Stimulated activated CD4-positive, alpha-beta T cell treated with anti-CD3 and anti-CD28 coated beads, Interleukin-1b, Interleukin-23, amount 100 ng/mL, for 4 hours (primary cell): ENCODE measurements around the gene TTC16.

Experiments
- DNase-seq, 2 donors: peaks; one replicate each; pipeline ENCODE4 v3.0.0-alpha.2; 2020; ENCODE audit warnings: low read depth in 2 of 2

Gene TTC16

DNA sequence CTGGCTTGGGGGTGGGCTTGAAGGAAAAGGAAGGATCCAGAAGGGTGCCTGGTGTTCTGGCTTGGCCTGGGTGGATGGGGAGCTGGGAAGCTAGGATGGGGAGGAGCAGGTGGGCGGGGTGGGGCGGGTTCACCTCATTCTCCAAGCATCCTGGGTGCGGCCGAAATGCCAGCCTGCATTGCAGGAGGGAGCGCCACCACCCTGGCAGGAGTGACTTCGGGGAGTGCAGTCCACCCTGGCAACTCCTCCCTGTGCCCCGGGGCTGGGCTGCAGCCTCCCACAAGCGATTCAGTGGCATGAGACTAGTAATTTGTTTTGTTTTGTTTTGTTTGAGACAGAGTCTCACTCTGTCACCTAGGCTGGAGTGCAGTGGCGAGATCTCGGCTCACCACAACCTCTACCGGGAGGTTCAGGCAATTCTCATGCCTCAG is 5.5 kb downstream of the TTC16 start:
- no peak for DNase-seq

DNA sequence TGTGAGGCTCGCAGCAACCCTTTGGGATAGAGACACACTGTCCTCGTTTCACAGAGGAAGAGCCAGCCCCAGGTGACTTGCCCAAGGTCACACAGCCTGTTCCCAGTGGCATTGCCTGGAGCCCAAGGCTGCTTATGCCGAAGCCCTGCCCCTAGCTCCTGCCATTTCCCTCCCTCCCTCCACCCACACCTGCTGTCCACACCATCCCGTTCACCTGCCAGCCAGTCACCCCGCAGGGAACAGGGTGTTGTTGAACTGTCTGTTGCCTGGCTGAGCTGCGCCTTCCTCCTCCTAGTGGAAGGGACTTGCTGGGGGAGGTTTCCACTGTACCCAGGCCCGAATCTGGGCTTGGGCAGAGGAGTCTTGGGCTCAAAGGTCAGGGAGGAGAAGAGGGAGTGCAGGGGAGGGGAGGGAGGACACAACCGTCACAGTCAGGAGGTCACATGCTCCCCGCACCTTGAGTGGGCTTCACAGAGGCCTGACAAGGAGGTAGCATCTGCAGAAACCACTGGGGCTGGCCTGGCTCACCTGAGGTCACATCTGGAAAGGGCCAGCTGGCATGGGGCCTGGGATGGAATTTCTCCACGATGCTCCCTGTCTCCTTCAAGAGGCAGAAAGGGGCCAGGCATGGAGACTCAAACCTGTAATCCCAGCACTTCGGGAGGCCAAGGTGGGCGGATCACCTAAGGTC is 6.3 kb downstream of the TTC16 start:
- DNase-seq = no peak

DNA sequence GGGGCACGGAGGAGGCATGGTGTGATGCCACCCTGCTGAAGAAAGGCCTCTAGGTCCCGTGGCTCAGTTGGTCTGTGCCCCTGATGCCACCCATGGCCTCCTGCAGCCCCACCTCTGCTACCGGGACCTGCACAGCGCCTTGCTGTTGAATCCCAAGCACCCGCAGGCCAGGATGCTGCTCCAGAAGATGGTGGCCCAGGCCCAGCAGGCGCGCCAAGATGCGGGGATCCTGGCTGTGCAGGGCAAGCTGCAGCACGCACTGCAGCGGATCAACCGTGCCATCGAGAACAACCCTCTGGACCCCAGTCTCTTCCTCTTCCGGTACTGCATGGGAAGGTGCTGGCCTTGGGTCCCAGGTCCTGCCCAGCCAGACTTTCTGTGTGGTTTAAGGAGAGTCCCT is 7.1 kb downstream of the TTC16 start:
- no peak for DNase-seq

GRCh38 chr9:127723444-127723843 is 7.6 kb downstream of the TTC16 start:
- DNase-seq = no peak

DNA sequence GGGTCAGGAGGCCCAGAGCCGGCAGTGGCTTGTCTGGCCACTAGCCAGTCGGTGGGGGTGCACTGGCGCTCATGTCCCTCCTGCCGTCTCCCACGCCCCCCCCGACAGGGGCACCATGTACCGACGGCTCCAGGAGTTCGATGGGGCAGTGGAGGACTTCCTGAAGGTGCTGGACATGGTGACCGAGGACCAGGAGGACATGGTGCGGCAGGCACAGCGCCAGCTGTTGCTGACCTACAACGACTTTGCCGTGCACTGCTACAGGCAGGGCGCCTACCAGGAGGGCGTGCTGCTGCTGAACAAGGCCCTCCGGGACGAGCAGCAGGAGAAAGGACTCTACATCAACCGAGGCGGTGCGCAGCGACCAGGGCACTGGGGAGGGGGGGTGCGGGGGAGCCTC is 8.1 kb downstream of the TTC16 start:
- DNase-seq = no peak

- no peak for DNase-seq
Observed at GRCh38 chr9:127726871-127727270, 11.0 kb downstream of the TTC16 start.

GRCh38 chr9:127728808-127729207 is 12.9 kb downstream of the TTC16 start:
- DNase-seq = no peak

DNA sequence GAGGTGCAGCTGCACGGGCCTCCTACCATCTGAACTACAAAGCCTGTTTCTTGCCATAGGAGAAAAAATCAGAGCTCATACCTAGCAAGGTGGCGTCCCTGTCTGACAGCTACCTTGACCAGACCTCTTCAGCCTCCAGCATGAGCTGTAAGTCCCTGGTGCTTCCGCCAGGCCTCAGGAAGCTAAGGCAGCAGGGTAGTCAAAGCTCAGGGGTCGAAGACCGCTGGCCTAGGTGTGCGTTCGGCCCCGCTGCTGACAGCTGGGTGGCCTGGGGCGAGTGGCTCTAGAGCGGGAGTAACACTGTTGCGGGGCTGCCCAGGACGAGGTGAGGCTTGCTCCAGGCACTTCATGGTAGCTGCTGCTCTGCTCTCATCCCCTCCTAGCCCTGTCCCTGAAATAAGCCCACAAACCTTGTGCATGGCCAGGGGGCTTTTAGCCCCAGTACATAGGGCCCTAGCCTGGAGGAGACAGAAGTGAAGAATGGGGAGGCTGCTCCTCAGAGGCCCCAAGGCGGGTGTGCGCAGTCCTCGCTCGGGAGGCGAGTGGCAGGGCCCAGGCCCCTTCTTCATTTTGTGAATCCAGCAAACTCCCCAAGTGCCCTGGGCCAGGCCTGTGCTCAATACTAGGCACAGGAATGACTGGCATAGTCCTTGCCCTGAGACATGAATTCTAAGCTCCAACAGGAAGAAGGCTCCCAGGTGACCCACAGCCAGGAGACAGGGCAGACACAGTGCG is 13.8 kb downstream of the TTC16 start:
- DNase-seq = no peak

DNA sequence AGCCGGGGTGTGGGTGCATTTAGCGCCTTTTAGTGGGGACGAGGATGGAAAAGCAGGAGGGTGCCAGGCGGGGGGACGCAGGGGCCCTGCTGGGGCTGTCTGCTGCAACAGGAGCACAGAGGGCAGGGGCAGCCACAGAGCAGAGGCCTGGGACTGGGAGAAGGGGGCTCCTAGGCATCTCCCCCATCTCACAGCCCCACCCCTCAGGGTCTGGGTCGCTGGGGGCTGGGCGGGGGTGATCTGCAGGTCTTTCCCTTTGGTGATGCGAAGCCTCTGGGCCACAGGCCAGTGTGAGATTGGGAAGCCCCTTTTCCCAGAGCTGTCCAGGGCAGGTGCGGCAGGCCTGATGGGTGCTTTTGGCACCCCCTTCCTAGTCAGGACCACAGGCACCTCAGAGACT is 14.4 kb downstream of the TTC16 start:
- no peak for DNase-seq

GRCh38 chr9:127730799-127731410 is 15.0 kb downstream of the TTC16 start:
- DNase-seq = no peak

DNA sequence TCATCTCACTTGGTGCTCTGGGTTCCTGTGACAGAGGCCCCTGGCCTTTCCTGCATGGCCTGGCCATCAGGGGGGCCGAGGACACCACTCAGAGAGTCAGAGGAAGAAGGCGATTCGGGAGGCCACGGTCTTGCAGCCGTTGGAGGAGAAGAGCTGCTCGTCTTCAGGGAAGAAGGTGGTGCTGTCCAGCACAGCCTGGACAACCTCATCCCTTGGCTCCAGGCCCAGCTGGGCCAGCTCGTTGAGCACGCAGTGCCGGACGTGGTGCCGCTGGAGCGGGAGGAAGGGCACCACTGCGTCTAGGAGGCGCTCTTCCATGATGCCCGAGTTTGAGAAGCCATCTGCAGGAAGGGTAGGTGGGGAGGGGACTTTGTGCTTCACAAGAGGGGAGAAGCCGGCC is 16.1 kb downstream of the TTC16 start:
- DNase-seq = no peak

DNA sequence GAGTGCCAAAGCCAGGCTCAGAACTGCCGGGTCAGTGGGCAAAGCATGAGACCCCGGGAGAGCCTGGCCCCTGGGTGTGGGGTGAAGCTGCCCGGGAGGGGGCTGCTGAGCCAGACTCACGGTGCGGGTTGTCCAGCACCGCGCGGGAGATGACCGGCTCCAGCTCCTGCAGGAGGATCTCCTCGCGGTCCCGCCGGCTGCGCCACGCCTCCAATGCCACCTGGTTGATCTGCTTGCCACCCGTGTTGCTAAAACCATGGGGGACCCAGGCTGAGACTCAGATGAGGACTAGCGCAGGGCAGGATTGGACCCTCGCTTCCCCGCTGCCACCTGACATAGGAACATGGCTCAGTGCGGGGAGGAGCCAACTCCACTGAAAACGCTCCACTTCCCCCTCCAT is 16.6 kb downstream of the TTC16 start:
- no peak for DNase-seq

DNA sequence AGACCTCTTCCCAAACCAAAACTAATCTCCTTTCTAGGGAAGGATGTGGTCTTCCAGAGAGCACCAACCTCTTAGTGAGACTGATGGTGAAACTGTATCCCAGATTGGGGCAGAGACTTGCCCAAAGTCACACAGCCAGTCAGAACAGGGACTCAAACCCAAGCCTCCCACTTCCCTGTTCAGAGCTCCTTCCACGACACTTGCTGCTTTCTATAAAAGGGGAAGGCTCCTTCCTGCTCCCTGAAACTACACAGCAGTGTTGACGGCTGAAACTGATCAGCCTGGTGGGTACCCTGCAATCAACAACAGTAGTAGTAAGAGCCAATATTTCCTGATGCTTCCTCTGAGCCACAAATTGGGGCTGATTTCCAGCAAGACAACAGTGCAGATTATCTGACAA is 17.7 kb downstream of the TTC16 start:
- no peak for DNase-seq

DNA sequence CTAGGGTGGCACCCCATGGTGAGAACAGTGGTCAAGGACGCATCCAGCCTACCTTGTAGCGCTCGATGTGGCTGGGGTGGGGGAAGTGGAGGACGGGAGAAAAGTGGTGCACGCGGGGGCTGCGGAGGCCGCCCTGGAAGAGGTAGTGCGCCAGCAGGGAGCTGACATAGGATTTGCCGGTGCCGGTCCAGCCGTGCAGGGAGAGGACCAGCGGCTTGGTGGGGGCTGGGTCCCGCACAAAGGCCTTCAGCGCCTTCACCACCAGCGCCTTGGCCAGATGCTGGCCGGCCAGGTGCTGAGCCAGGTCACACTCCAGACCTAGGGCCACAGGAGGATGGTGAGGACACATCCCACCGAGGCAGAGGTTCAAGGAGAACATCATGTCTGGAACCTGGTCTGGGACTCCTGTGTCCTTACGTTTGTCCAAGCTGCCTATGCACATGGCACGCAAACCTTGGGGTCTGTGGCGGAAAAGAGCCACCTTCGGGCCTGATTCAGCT is 18.4 kb downstream of the TTC16 start:
- DNase-seq = no peak

DNA sequence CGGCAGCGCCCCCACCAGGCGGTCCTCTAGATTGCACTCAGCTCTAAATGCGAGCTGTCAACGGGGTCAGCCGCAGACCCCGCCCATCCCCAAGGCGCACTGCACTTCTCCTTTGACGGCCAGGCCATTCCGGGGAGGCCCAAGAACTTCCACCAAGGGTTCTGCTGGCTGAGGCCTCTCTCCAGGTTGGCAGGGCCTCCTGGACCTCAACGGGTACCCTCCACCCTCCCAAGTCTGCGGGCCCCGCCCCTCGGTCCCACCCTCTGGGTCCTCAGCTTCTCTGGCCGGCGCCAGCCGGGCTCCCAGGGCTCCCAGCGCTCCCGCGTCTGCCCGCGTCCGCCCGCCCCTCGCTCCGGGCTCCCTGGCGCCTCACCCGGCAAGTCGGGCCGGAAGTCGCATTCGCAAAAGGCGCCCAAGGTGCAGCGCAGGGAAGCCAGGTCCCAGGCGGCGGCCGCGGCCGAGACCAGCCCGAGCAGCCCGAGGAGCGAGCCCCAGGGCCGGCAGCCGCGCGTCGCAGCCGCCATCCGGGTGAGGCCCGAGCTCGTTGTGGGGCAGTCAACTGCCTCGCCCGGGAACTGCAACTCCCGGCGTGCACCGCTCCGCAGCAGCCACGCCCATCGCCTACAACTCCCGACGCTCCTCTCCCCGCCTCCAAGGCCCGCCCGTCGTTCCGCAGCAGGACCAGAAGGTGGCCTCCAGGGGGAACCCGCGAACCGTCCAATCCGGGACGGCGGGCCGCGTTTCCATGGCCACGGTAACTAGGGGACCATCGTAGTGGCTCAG is 19.1 kb downstream of the TTC16 start, which contains the start of gene TOR2A:
Gene TOR2A (minus strand): TSS at position 548 of the 783 bp plus-strand sequence. CDS start 24 bp downstream, at position 524.
- peak; percentile 96 to 98 for DNase-seq

DNA sequence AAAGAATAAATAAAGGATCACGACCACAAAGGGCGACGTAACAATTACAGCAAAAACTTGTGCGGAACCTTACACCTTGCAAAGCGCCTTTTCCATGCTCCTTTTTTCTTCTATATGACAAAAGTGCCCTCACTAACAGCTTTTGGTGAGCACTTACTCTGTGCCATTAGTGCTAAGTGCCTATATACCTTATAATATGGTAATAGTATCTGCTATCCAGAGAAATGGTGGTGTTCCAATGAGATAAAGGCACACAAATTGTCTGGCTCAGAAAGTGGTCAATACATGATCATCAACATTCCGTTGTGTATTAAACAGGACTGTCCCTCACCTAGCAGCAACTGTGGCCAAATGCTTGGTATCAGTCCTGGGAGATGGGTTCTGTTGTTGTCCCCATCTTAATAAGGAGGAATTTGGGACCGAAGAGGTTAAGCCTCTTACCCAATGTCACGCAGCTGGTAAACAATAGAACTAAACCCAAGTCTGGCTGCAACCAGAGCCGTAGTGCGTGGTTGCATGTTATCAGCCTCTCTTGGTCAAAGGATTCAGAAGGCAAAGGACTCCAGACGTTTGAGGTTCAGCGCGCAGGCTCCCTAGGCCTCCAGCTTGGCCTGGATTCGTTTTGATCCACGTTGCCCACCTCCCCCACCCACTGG is 19.8 kb downstream of the TTC16 start:
- no peak for DNase-seq

DNA sequence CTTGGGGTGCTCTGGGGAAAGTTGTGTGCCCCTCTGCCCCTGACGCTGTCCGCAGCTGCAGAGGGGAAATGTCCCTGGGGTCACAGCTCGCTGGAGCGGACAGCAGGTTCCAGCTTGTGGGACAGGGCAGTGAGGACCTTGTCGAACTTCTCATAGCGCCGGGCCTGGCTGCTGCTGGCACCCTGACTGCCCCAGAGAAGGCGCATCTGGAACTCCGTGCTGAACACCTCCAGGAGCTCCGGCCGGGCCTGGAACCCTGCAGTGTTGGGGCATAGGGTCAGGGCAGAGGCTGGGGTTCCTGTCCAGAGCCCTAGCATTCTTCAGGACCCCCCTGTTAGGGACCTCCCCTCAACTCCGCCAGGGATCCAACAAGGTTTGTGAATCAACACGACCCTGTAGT is 22.8 kb downstream of the TTC16 start:
- DNase-seq = no peak

GRCh38 chr9:127739614-127740330 is 23.9 kb downstream of the TTC16 start:
- no peak for DNase-seq

- DNase-seq = no peak
Observed at GRCh38 chr9:127741831-127742434, 26.1 kb downstream of the TTC16 start.

DNA sequence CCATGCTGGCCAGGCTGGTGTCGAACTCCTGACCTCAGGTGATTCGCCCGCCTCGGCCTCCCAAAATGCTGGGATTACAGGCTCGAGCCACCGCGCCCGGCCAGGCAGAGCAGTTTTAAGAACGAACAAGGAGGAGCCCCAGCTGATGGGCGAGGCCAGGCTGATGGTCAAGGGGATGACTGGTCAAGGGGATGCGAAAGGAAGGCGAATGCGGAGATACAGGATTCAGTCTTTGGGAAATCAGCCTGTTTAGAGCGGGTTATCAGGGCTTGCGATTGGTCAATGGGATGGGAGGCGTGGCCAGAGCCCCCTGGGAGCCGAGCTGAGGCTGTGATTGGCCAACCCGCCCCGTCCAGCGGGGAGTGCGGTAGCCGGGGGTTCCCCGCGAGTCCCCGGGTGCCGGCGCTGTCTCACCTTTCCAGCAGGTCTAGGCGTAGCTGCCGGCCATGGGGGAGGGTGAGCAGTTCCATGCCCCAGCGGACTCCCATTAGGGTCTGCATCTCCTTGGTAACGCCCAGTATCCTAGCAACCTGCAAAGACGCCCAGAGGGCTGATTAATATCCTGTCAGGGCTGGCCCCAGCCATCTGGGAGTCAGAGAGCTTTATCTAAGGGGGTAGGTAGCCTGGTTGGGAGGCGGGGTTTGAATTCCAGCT is 26.7 kb downstream of the TTC16 start:
- DNase-seq = no peak
